Measurements from ENCODE around the gene NPAS3. TPM values are rescaled to one million over a fixed set of nuclear protein-coding genes. Genes with fewer than 3 reads are reported as not detected.

NPAS3 gene
- total RNA-seq, 2 donors from 2014 or later: 0.33 to 0.78 TPM

DNA sequence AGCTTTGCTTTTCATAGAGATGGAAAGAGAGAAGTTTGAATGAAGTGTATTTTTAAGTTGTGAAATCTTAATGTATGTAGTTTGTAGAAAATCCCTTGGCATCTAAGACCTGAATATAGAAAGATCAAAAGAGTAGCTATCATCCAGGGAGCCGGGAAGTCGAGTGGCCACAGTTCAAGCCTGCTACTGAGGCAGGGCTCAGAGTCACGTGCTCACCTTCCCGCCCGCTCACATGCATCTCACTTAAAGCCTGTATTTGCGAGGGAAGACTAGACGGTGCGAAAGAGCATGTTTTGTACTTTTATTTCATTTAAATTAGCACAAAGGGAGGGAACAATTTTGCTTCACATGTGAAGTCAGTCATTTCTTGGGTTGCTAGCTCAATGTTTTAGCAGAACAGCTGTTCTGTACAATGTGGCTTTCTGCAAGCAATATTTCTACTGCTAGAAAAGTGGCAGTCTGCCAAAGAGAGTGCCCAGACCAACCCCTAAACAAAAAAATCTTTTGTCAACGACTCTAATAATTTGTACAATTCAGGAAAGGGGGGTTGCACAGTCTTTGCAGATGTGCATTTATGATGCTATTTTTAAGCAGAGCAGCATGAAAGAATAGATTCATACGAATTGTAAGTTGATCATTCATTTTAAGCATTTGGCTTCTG is 290.7 kb downstream of the NPAS3 start:
- H3K27me3 ChIP-seq: no peaks in the 10 kb centered on the region
- no peaks in the 10 kb centered on the region for H3K36me3 ChIP-seq (replicated peaks in 1 of 2; ENCODE audit: insufficient read depth in 1 of 2, low read depth in 2 of 2)
- intact Hi-C loops (cut with DNase I): no loop called here
- H3K4me1 ChIP-seq: no peaks in the 10 kb centered on the region
- DNase-seq (peak in 1 of 4 donors; percentile 4), ATAC-seq (no peak)
- whole genome bisulfite sequencing, 2 donors: 64% methylated on average over 10 of the region's 10 CpGs
- no peak overlapping the region for H3K27ac ChIP-seq
- H3K9me3 ChIP-seq: no peaks in the 10 kb centered on the region
- TF ChIP-seq, protein P1, sequence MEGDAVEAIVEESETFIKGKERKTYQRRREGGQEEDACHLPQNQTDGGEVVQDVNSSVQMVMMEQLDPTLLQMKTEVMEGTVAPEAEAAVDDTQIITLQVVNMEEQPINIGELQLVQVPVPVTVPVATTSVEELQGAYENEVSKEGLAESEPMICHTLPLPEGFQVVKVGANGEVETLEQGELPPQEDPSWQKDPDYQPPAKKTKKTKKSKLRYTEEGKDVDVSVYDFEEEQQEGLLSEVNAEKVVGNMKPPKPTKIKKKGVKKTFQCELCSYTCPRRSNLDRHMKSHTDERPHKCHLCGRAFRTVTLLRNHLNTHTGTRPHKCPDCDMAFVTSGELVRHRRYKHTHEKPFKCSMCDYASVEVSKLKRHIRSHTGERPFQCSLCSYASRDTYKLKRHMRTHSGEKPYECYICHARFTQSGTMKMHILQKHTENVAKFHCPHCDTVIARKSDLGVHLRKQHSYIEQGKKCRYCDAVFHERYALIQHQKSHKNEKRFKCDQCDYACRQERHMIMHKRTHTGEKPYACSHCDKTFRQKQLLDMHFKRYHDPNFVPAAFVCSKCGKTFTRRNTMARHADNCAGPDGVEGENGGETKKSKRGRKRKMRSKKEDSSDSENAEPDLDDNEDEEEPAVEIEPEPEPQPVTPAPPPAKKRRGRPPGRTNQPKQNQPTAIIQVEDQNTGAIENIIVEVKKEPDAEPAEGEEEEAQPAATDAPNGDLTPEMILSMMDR (IDR thresholded peaks at IDR 0.05): no peak
- TF ChIP-seq POLR2A (IDR thresholded peaks at IDR 0.05): no peak
- H3K4me3 ChIP-seq: no peak overlapping the region

GRCh38 chr14:33230021-33230420 is 291.3 kb downstream of the NPAS3 start:
- ATAC-seq (no peak), DNase-seq (no peak)
- no peaks in the 10 kb centered on the region for H3K27me3 ChIP-seq
- no peak for TF ChIP-seq POLR2A (IDR thresholded peaks at IDR 0.05)
- TF ChIP-seq, protein P1 (IDR thresholded peaks at IDR 0.05): no peak
- H3K27ac ChIP-seq: no peak overlapping the region
- intact Hi-C loops (cut with DNase I): no loop called here
- H3K36me3 ChIP-seq (replicated peaks in 1 of 2; ENCODE audit: insufficient read depth in 1 of 2, low read depth in 2 of 2): no peaks in the 10 kb centered on the region
- H3K9me3 ChIP-seq: no peaks in the 10 kb centered on the region
- H3K4me3 ChIP-seq: no peak overlapping the region
- H3K4me1 ChIP-seq: no peaks in the 10 kb centered on the region
- WGBS, 2 donors: 50 to 51% methylated on average over 3 of the region's 3 CpGs

GRCh38 chr14:33232031-33232430 is 293.4 kb downstream of the NPAS3 start:
- DNase-seq (no peak), ATAC-seq (no peak)
- intact Hi-C loops (cut with DNase I): no loop called here
- Histone ChIP-seq H3K9me3 (no peaks in the 10 kb centered on the region), H3K36me3 (replicated peaks in 1 of 2; ENCODE audit: insufficient read depth in 1 of 2, low read depth in 2 of 2) (no peaks in the 10 kb centered on the region), H3K27ac (no peak overlapping the region), H3K4me3 (no peak overlapping the region), H3K27me3 (no peaks in the 10 kb centered on the region), H3K4me1 (no peaks in the 10 kb centered on the region)
- no peak for TF ChIP-seq POLR2A (IDR thresholded peaks at IDR 0.05)
- TF ChIP-seq, protein P1 (IDR thresholded peaks at IDR 0.05): no peak
- 86 to 91% methylated on average over 3 of the region's 3 CpGs for WGBS, 2 donors

- Histone ChIP-seq H3K27ac (no peak overlapping the region), H3K9me3 (no peaks in the 10 kb centered on the region), H3K4me1 (no peaks in the 10 kb centered on the region), H3K4me3 (no peak overlapping the region), H3K27me3 (no peaks in the 10 kb centered on the region), H3K36me3 (replicated peaks in 1 of 2; ENCODE audit: insufficient read depth in 1 of 2, low read depth in 2 of 2) (no peaks in the 10 kb centered on the region)
- no peak for DNase-seq
- 59 to 66% methylated on average over 4 of the region's 4 CpGs for WGBS, 2 donors
- intact Hi-C loops (cut with DNase I): no loop called here
- no peak for TF ChIP-seq POLR2A (IDR thresholded peaks at IDR 0.05)
- TF ChIP-seq, protein P1 (IDR thresholded peaks at IDR 0.05): no peak
- ATAC-seq: no peak
Observed at GRCh38 chr14:33237115-33237740, 298.5 kb downstream of the NPAS3 start.

DNA sequence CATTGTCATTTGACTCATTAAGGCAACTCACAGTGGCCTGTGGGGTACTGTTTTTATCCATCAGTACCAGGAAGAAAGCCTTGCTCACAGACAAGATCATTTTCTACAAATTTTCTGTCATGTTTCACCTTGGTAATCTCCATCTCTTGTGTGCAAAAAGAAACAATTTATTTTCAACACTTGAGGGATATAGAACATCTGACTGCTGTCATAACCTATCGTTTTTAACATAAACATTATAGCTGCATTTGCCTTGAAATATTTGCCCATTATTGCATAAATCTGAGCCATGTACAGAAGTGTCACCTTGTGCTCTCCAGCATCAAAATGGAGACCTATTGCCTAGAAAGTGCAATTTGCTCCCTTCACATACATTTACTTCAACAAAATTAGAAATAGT is 300.8 kb downstream of the NPAS3 start:
- Histone ChIP-seq H3K27ac (no peak overlapping the region), H3K36me3 (replicated peaks in 1 of 2; ENCODE audit: insufficient read depth in 1 of 2, low read depth in 2 of 2) (no peaks in the 10 kb centered on the region), H3K9me3 (no peaks in the 10 kb centered on the region), H3K4me3 (no peak overlapping the region), H3K4me1 (no peaks in the 10 kb centered on the region), H3K27me3 (no peaks in the 10 kb centered on the region)
- 46 to 78% methylated on average over 1 of the region's 1 CpG for WGBS, 2 donors
- no peak for TF ChIP-seq POLR2A (IDR thresholded peaks at IDR 0.05)
- TF ChIP-seq, protein P1 (IDR thresholded peaks at IDR 0.05): no peak
- intact Hi-C loops (cut with DNase I): no loop called here
- DNase-seq (no peak), ATAC-seq (no peak)
